NCI-H82 (cell line): ENCODE results near the gene BEND3.
"Not testable (repeated sequence)": the region's sequence is repeated elsewhere in the genome, so short reads cannot be mapped to it uniquely, and the experiment has no call there.

ENCODE experiments used
- DNase-seq: peaks from one replicate; lab custom pipeline; 2025; lab: John Stamatoyannopoulos, UW

Gene BEND3

GRCh38 chr6:107121266-107121665, 6.0 kb upstream of the BEND3 start:
- no peak for DNase-seq

GRCh38 chr6:107120404-107120803, 5.1 kb upstream of the BEND3 start:
- DNase-seq: no peak

GRCh38 chr6:107118976-107119375, 3.7 kb upstream of the BEND3 start:
- no peak for DNase-seq

- not testable (repeated sequence) for DNase-seq
These were observed 3.2 kb upstream of the BEND3 start for GRCh38 chr6:107118540-107118939.

GRCh38 chr6:107116931-107117330, 1.6 kb upstream of the BEND3 start:
- DNase-seq: no peak

- peak; percentile 85 for DNase-seq
These were observed 1.1 kb upstream of the BEND3 start for GRCh38 chr6:107116328-107116892.

- peak; percentile 90 for DNase-seq
These were observed 496 bp upstream of the BEND3 start for GRCh38 chr6:107115695-107116327.

GRCh38 chr6:107114213-107114925, 946 bp downstream of the BEND3 start:
- peak; percentile 92 for DNase-seq

GRCh38 chr6:107110200-107110599, 5.1 kb downstream of the BEND3 start:
- no peak for DNase-seq

GRCh38 chr6:107108201-107108890, 7.0 kb downstream of the BEND3 start:
- no peak for DNase-seq

GRCh38 chr6:107107791-107108190, 7.5 kb downstream of the BEND3 start:
- DNase-seq: no peak

GRCh38 chr6:107106165-107106564, 9.2 kb downstream of the BEND3 start:
- no peak for DNase-seq

- no peak for DNase-seq
These were observed 9.7 kb downstream of the BEND3 start for GRCh38 chr6:107105511-107106116.

GRCh38 chr6:107103082-107103481, 12.2 kb downstream of the BEND3 start:
- no peak for DNase-seq

- peak; percentile 64 for DNase-seq
These were observed 12.9 kb downstream of the BEND3 start for GRCh38 chr6:107102414-107102805.

- DNase-seq: no peak
These were observed 13.5 kb downstream of the BEND3 start for GRCh38 chr6:107101686-107102413.

GRCh38 chr6:107101211-107101610, 14.1 kb downstream of the BEND3 start:
- DNase-seq: no peak

GRCh38 chr6:107098436-107099307, 16.6 kb downstream of the BEND3 start:
- DNase-seq: no peak

- DNase-seq: not testable (repeated sequence)
These were observed 30.9 kb downstream of the BEND3 start for GRCh38 chr6:107084459-107084858.

GRCh38 chr6:107083921-107084320, 31.4 kb downstream of the BEND3 start:
- DNase-seq: no peak
